WTC11 (cell line): ENCODE results near the gene CACNA2D3. TPM values are rescaled to one million over a fixed set of nuclear protein-coding genes. Genes with fewer than 3 reads are reported as not detected.

ENCODE experiments used
- ATAC-seq: fragments of 200-7000 bp; cut with Tn5 transposase; 2 replicates; pipeline ENCODE4 v1.10.0; 2021; ENCODE audit warnings: mild to moderate bottlenecking, moderate library complexity
- CTCF ChIA-PET: fragments of 300-600 bp; sonication (Branson Sonifier 250); formaldehyde crosslinking; loops from one replicate; lab custom pipeline; 2021; ENCODE audit warnings: antibody characterized with exemption; lab: Charles Lee
- POLR2A ChIA-PET: fragments of 350-600 bp; sonication (Branson Sonifier 250); formaldehyde crosslinking; loops from one replicate; lab custom pipeline; 2021; ENCODE audit warnings: antibody characterized with exemption; lab: Charles Lee
- DNase-seq: peaks from one replicate; pipeline ENCODE4 v3.0.0; 2021; ENCODE audit warnings: low spot score
- H3K27ac Mint-ChIP-seq: 2 replicates; pipeline ENCODE4 v1.8.0; 2021; ENCODE audit warnings: mixed read lengths
- H3K27me3 Mint-ChIP-seq: 2 replicates; pipeline ENCODE4 v1.8.0; 2021; ENCODE audit warnings: low read depth, mild to moderate bottlenecking, moderate library complexity, mixed read lengths
- H3K36me3 Mint-ChIP-seq: 2 replicates; pipeline ENCODE4 v1.8.0; 2021; ENCODE audit warnings: mixed read lengths
- H3K4me1 Mint-ChIP-seq: 2 replicates; pipeline ENCODE4 v1.8.0; 2022; ENCODE audit warnings: mixed read lengths
- H3K4me3 Mint-ChIP-seq: 2 replicates; pipeline ENCODE4 v1.8.0; 2021; ENCODE audit warnings: mild to moderate bottlenecking, moderate library complexity, mixed read lengths
- H3K9me3 Mint-ChIP-seq: 2 replicates; pipeline ENCODE4 v1.8.0; 2021; ENCODE audit warnings: mixed read lengths
- AFF4 ChIP-seq: sonication (generic); formaldehyde crosslinking; IDR thresholded peaks from 2 replicates; pipeline ENCODE4 v1.8.1; 2023; ENCODE audit warnings: mild to moderate bottlenecking, missing genetic modification reagents, borderline replicate concordance
- ATF2 ChIP-seq: sonication (generic); formaldehyde crosslinking; IDR thresholded peaks from 2 replicates; pipeline ENCODE4 v1.8.1; 2022; ENCODE audit warnings: low read depth, missing genetic modification reagents, borderline replicate concordance
- CDX4 ChIP-seq: fragments of 250-450 bp; sonication (Bioruptor Pico); IDR thresholded peaks from 2 replicates; pipeline ENCODE4 v1.9.0; 2021; ENCODE audit warnings: moderate library complexity, mild to moderate bottlenecking, inconsistent platforms, borderline replicate concordance
- E2F1 ChIP-seq: sonication (generic); formaldehyde crosslinking; IDR thresholded peaks from 2 replicates; pipeline ENCODE4 v1.8.0; 2022; ENCODE audit warnings: mild to moderate bottlenecking, missing genetic modification reagents
- ELF4 ChIP-seq: sonication (generic); formaldehyde crosslinking; IDR thresholded peaks from 2 replicates; pipeline ENCODE4 v1.8.1; 2022; ENCODE audit warnings: low read depth, mild to moderate bottlenecking, moderate library complexity, missing genetic modification reagents
- HMGXB4 ChIP-seq: sonication (generic); formaldehyde crosslinking; IDR thresholded peaks from 2 replicates; pipeline ENCODE4 v1.8.1; 2023; ENCODE audit warnings: mild to moderate bottlenecking, moderate library complexity, missing genetic modification reagents
- JAZF1 ChIP-seq: fragments of 250-450 bp; sonication (Bioruptor Pico); IDR thresholded peaks from 2 replicates; pipeline ENCODE4 v1.9.0; 2021; ENCODE audit warnings: moderate library complexity, mild to moderate bottlenecking, inconsistent platforms
- KAT7 ChIP-seq: sonication (generic); formaldehyde crosslinking; IDR thresholded peaks from 2 replicates; pipeline ENCODE4 v1.8.1; 2023; ENCODE audit warnings: missing genetic modification reagents, mild to moderate bottlenecking, borderline replicate concordance
- NFE2L1 ChIP-seq: sonication (generic); formaldehyde crosslinking; IDR thresholded peaks from 2 replicates; pipeline ENCODE4 v1.8.1; 2023; ENCODE audit warnings: missing genetic modification reagents
- NFYB ChIP-seq: sonication (generic); formaldehyde crosslinking; conservative IDR thresholded peaks from 2 replicates; pipeline ENCODE4 v1.8.0; 2022; ENCODE audit warnings: low read depth, missing genetic modification reagents
- NR1H2 ChIP-seq: sonication (generic); formaldehyde crosslinking; IDR thresholded peaks from 2 replicates; pipeline ENCODE4 v1.9.0; 2021; ENCODE audit warnings: mild to moderate bottlenecking, moderate library complexity, missing genetic modification reagents
- NR3C1 ChIP-seq: sonication (generic); formaldehyde crosslinking; conservative IDR thresholded peaks from 2 replicates; pipeline ENCODE4 v1.8.1; 2023; ENCODE audit warnings: low read depth, mild to moderate bottlenecking, missing genetic modification reagents
- SMAD4 ChIP-seq: sonication (generic); formaldehyde crosslinking; IDR thresholded peaks from 2 replicates; pipeline ENCODE4 v1.8.0; 2022; ENCODE audit warnings: mild to moderate bottlenecking, missing genetic modification reagents
- USF1 ChIP-seq: sonication (generic); formaldehyde crosslinking; IDR thresholded peaks from 2 replicates; pipeline ENCODE4 v1.8.0; 2022; ENCODE audit warnings: mild to moderate bottlenecking, missing genetic modification reagents
- ZNF425 ChIP-seq: fragments of 250-450 bp; sonication (Bioruptor Pico); conservative IDR thresholded peaks from 2 replicates; pipeline ENCODE4 v1.9.0; 2021; ENCODE audit warnings: mild to moderate bottlenecking
- ZNF532 ChIP-seq: fragments of 250-450 bp; sonication (Bioruptor Pico); IDR thresholded peaks from 2 replicates; pipeline ENCODE4 v1.9.0; 2021; ENCODE audit warnings: mild to moderate bottlenecking, borderline replicate concordance
- total RNA-seq: library from RNA; stranded (reverse); gene quantifications from 3 replicates; pipeline ENCODE4 v1.2.3, GENCODE V29; 2021

The CACNA2D3 gene
- total RNA-seq, 1 experiment from 2014 or later: 5.0 TPM

GRCh38 chr3:54957711-54958110 is 835.4 kb downstream of the CACNA2D3 start (continued):
- TF ChIP-seq CDX4 (CRISPR knock-in tag) (no peak), ATF2 (CRISPR knock-in tag) (no peak), USF1 (CRISPR knock-in tag) (no peak)
- TF ChIP-seq, all 79 proteins: peak for 0

- Mint-ChIP-seq H3K4me1 (peaks cover 33% of the 10 kb centered on the region), H3K4me3 (no peak overlapping the region), H3K27me3 (no peaks in the 10 kb centered on the region), H3K36me3 (no peaks in the 10 kb centered on the region), H3K9me3 (no peaks in the 10 kb centered on the region), H3K27ac (no peak overlapping the region)
- no peak for ATAC-seq
- DNase-seq: no peak
- ChIA-PET CTCF (interaction anchor here (0.6 to 0.7 kb wide), 3 partner anchors 11 to 221 kb away, joined by 3 to 5 read pairs (median 4); no protein-coding TSS in a partner anchor), POLR2A (no interaction called here)
- TF ChIP-seq NR3C1: no peak
- no peak for TF ChIP-seq NFYB (CRISPR knock-in tag)
- TF ChIP-seq ZNF532: no peak
- TF ChIP-seq NFE2L1: no peak
- TF ChIP-seq JAZF1: no peak
- TF ChIP-seq ELF4 (CRISPR knock-in tag): no peak
- no peak for TF ChIP-seq ZNF425 (CRISPR knock-in tag)
- no peak for TF ChIP-seq NR1H2 (CRISPR knock-in tag)
- no peak for TF ChIP-seq KAT7 (CRISPR knock-in tag)
- TF ChIP-seq E2F1 (CRISPR knock-in tag): no peak
- no peak for TF ChIP-seq SMAD4 (CRISPR knock-in tag)
- no peak for TF ChIP-seq AFF4 (CRISPR knock-in tag)
- TF ChIP-seq HMGXB4 (CRISPR knock-in tag): no peak
Measured at GRCh38 chr3:54960082-54960481, 837.7 kb downstream of the CACNA2D3 start.
